MCF 10A (cell line): ENCODE results near the gene CBX3. TPM values are rescaled to one million over a fixed set of nuclear protein-coding genes. Genes with fewer than 3 reads are reported as not detected.

Experiments used
- BruUV-seq: library from RNA; stranded (reverse); fragments of 400-500 nt; replicated peaks from 2 replicates; lab custom pipeline; 2021; lab: Mats Ljungman, UMichigan
- CTCF ChIA-PET: fragments of 300-600 bp; sonication (Branson Sonifier 250); formaldehyde crosslinking; extraction: SDS; loops from one replicate; lab custom pipeline; 2021; ENCODE audit warnings: antibody characterized with exemption, inconsistent platforms; lab: Yijun Ruan, JAX
- POLR2A ChIA-PET: fragments of 300-600, 350-650 bp; sonication (Branson Sonifier 250); formaldehyde crosslinking; extraction: SDS; loops from one replicate; lab custom pipeline; 2020; ENCODE audit warnings: antibody characterized with exemption, inconsistent platforms; lab: Yijun Ruan, JAX
- DNase-seq: peaks from one replicate; pipeline ENCODE4 v3.0.0-alpha.2; 2018; ENCODE audit not compliant: unreplicated experiment
- H3K27ac Mint-ChIP-seq: one replicate; pipeline ENCODE4 v1.8.0; 2022; ENCODE audit warnings: mild to moderate bottlenecking, low read depth, mixed read lengths; ENCODE audit not compliant: unreplicated experiment
- H3K27me3 Mint-ChIP-seq: one replicate; pipeline ENCODE4 v1.8.0; 2022; ENCODE audit warnings: mixed read lengths; ENCODE audit not compliant: insufficient read depth, unreplicated experiment
- H3K36me3 Mint-ChIP-seq: one replicate; pipeline ENCODE4 v1.8.0; 2022; ENCODE audit warnings: mild to moderate bottlenecking, moderate library complexity, mixed read lengths; ENCODE audit not compliant: insufficient read depth, unreplicated experiment
- H3K4me1 Mint-ChIP-seq: one replicate; pipeline ENCODE4 v1.8.0; 2022; ENCODE audit warnings: mixed read lengths; ENCODE audit not compliant: insufficient read depth, unreplicated experiment
- H3K4me3 Mint-ChIP-seq: one replicate; pipeline ENCODE4 v1.8.0; 2022; ENCODE audit warnings: mild to moderate bottlenecking, moderate library complexity, mixed read lengths; ENCODE audit not compliant: unreplicated experiment
- H3K9me3 Mint-ChIP-seq: one replicate; pipeline ENCODE4 v1.8.0; 2022; ENCODE audit warnings: mixed read lengths; ENCODE audit not compliant: unreplicated experiment
- intact Hi-C: fragments of 100-400 bp; cut with micrococcal nuclease; formaldehyde crosslinking; loops from 2 replicates; pipeline ENCODE4 v1.14.1; 2022
- total RNA-seq: library from RNA; stranded (reverse); gene quantifications from 2 replicates; pipeline ENCODE4 v1.2.3, GENCODE V29; 2022
- TF ChIP-seq, protein P1 (sequence below): fragments of 200-600 bp; IDR thresholded peaks from one replicate; pipeline ENCODE4 v1.8.0; 2022; ENCODE audit warnings: antibody characterized with exemption, mild to moderate bottlenecking; ENCODE audit not compliant: unreplicated experiment

Gene CBX3
- total RNA-seq, 1 experiment from 2014 or later = 171 TPM

DNA sequence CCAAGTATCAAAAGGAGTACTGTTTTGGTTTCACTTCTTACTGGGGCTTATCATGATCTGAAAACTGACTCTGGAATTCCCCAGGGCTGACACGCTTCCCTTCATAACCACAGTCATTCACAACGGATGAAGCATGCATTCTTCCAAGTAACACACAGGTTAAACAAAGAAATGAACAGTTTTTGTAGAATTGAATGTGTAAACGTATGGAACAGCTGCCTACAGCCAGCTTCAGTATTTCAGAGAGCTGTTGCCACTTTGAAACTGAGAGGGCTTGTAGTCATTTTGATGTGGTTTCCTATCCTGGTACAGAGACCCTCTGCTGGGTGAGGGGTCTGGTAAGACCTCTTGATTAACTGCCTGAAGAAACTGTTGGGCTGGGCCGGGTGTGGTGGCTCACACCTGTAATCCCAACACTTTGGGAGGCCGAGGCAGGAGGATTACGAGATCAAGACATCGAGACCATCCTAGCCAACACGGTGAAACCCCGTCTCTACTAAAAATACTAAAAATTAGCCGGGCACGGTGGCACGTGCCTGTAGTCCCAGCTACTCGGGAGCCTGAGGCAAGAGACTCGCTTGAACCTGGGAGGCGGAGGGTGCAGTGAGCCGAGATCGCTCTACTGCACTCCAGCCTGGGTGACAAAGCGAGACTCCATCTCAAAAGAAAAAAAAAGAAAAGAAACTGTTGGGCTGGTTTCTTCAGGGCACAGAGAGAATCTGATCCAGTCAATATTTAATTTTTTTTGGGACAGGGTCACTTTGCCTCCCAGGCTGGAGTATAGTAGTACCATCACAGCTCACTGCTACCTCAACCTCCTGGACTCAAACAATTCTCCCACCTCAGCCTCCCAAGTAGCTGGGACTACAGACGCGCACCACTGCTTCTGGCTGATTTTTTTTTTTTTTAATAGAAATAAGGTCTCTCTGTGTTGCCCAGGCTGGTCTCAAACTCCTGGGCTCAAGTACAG, 44.8 kb upstream of the CBX3 start:
- TF ChIP-seq, protein P1, sequence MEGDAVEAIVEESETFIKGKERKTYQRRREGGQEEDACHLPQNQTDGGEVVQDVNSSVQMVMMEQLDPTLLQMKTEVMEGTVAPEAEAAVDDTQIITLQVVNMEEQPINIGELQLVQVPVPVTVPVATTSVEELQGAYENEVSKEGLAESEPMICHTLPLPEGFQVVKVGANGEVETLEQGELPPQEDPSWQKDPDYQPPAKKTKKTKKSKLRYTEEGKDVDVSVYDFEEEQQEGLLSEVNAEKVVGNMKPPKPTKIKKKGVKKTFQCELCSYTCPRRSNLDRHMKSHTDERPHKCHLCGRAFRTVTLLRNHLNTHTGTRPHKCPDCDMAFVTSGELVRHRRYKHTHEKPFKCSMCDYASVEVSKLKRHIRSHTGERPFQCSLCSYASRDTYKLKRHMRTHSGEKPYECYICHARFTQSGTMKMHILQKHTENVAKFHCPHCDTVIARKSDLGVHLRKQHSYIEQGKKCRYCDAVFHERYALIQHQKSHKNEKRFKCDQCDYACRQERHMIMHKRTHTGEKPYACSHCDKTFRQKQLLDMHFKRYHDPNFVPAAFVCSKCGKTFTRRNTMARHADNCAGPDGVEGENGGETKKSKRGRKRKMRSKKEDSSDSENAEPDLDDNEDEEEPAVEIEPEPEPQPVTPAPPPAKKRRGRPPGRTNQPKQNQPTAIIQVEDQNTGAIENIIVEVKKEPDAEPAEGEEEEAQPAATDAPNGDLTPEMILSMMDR = no peak
- Mint-ChIP-seq H3K9me3 (no peaks in the 10 kb centered on the region), H3K4me1 (peaks cover 13% of the 10 kb centered on the region), H3K27me3 (no peaks in the 10 kb centered on the region), H3K4me3 (peak overlapping the region; percentile 12), H3K27ac (peak overlapping the region; percentile 68), H3K36me3 (no peaks in the 10 kb centered on the region)
- BruUV-seq = no TSS peak
- ChIA-PET CTCF (interaction anchor here (0.6 to 1.0 kb wide), 3 partner anchors 31 to 73 kb away, joined by 3 to 4 read pairs (median 4); no protein-coding TSS in a partner anchor), POLR2A (interaction anchor here (0.6 to 1.8 kb wide), 12 partner anchors 10 to 1961 kb away, joined by 3 to 9 read pairs (median 4); no protein-coding TSS in a partner anchor)
- DNase-seq = peak; percentile 64
- intact Hi-C loops = no loop called here

DNA sequence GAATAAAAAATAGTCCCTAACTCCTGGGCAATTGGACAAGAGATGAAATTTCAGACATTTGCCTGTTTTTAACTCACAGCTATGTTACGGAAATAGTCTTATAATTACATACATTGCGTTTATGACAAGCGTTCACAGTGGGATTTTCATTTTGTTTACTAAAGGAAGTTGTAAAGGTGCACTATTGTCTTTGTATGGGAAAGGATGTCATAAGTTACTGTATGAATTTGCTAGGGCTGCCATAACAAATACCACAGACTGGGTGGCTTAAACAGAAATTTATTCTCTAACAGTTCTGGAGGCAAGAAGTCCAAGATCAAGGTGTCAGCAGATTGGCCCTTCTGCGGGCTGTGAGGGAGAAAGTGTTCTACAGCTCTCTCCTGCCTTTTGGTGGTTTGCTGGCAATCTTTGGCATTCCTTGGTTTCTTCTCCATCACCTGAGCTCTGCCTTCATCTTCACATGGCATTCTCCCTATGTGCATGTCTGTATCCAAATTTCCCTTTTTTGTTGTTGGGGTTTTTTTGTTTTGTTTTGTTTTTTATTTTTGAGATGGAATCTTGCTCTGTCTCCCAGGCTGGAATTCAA, 43.9 kb upstream of the CBX3 start:
- Mint-ChIP-seq H3K36me3 (no peaks in the 10 kb centered on the region), H3K9me3 (no peaks in the 10 kb centered on the region), H3K27me3 (no peaks in the 10 kb centered on the region), H3K4me3 (no peak overlapping the region), H3K4me1 (peaks cover 11% of the 10 kb centered on the region), H3K27ac (no peak overlapping the region)
- CTCF ChIA-PET = interaction anchor here (0.9 to 1.6 kb wide), 3 partner anchors 41 to 228 kb away, joined by 3 to 6 read pairs (median 4); no protein-coding TSS in a partner anchor
- intact Hi-C loops = no loop called here
- TF ChIP-seq, protein P1 = no peak
- no TSS peak for BruUV-seq
- POLR2A ChIA-PET = interaction anchor here (0.7 to 1.8 kb wide), 6 partner anchors 14 to 142 kb away, joined by 3 to 9 read pairs (median 4); no protein-coding TSS in a partner anchor
- no peak for DNase-seq

DNA sequence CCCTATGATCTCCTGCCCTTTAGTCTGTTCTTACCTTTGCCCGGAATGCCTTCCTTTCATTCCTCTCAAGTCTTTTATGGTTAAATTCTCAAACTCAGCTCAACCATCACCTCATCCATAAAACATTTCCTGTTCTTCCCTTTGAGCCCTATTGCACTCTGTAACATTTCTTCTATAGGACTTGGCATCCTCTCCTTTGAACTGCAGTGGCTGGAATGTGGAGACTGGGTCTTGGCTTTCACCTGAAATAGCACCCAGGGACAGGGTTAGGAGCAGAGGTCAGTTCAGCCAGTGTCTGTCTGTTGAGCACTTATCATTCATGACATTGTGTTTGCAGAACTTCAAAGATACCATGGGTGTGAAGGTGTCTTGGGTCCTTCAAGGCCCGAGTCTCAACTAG, 42.3 kb upstream of the CBX3 start:
- H3K27ac Mint-ChIP-seq = no peak overlapping the region
- intact Hi-C loops = no loop called here

More for the DNA sequence above, 42.3 kb upstream of the CBX3 start:
- Mint-ChIP-seq H3K4me1 (peaks cover 11% of the 10 kb centered on the region), H3K36me3 (no peaks in the 10 kb centered on the region), H3K4me3 (no peak overlapping the region), H3K27me3 (no peaks in the 10 kb centered on the region), H3K9me3 (no peaks in the 10 kb centered on the region)
- ChIA-PET POLR2A (no interaction called here), CTCF (interaction anchor here (0.5 kb wide), 1 partner anchor 82 kb away, joined by 3 read pairs; no protein-coding TSS in a partner anchor)
- TF ChIP-seq, protein P1 = no peak
- DNase-seq = no peak
- no TSS peak for BruUV-seq
